Activated CD4-positive, alpha-beta T cell treated with anti-CD3 and anti-CD28 coated beads, Interleukin-2, amount 50 U/mL, for 4 hours (primary cell): ENCODE measurements around the gene TRAF7.

Experiments
- DNase-seq, 2 experiments: peaks; one replicate each; pipeline ENCODE4 v3.0.0-alpha.2; 2020

The TRAF7 gene

GRCh38 chr16:2166263-2167067 lies 10.9 kb downstream of the TRAF7 start:
- no peak for DNase-seq

DNA sequence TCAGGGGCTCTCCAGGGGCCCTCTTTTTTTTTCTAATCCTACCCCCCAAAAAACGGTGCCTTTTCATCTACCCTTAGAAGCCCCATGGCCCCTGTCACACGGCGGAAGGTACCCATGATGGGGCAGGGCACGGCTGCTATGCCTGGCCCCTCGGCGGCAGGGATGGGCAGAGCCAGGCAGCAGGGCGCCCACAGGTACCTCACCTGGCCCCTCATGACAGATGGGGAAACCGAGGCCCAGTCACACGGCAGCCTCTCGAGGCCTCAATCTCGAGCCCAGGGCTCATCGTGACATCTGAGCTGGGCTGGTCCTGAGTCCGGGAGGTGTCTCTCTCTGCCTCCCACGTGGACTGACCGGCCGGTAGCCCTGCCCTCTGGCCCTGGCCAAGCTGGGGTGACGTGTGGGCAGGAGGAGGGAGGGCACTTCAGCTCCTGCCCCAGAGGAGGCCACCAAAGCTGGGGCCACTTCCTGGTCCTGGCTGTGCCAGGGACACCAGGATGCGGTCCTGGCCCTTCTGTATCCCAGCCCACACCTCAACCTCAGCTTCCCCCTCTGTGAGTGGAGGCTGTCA lies 11.6 kb downstream of the TRAF7 start:
- no peak for DNase-seq

DNA sequence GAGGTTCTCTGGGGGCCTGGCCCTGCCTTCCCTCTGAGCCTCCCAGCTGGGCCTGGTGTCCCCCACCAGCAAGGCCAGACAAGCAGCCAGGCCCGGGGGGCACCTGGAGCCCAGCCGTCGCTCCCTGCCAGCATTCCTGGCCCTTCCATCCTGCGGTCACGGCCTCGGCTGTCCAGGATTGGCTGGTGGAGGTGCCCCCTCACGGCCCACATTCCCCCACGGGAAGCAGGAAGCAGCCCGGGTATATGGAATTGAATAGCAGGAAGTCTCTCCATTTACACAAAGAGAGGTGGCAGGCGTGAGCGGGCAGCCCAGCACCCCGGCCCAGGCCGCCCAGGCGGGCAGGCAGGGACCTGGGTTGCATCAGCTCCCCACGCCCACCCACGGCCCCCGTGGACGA lies 14.5 kb downstream of the TRAF7 start:
- no peak for DNase-seq

GRCh38 chr16:2170587-2171435 lies 15.2 kb downstream of the TRAF7 start:
- no peak for DNase-seq

DNA sequence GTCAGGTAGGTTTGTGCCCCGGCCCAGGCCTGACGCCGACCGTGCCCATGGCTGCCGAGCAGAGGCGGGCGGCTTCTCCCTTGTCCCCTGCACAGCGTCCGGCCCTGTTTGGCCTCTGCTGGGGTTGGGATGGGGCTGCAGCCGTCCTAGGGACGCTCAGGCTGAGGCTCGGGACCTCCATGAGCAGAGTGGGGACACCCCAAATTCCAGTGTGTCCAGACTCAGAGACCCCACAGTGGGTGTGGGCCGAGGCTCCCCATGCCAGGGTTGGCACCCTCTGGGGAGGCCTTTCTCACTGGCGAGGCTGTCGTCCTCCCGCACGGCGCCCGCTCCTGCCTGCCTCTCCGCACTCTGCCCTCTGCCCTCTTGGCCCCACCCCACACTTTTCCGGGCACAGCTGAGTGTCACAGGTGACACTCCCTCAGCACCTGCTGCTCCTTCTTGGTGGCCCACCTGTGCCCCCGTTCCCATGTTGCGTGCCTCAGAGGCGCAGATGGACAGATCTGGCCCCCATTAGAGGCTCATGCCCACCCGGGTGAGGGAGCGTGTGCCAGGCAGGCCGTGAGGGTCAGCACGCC lies 16.1 kb downstream of the TRAF7 start:
- no peak for DNase-seq

DNA sequence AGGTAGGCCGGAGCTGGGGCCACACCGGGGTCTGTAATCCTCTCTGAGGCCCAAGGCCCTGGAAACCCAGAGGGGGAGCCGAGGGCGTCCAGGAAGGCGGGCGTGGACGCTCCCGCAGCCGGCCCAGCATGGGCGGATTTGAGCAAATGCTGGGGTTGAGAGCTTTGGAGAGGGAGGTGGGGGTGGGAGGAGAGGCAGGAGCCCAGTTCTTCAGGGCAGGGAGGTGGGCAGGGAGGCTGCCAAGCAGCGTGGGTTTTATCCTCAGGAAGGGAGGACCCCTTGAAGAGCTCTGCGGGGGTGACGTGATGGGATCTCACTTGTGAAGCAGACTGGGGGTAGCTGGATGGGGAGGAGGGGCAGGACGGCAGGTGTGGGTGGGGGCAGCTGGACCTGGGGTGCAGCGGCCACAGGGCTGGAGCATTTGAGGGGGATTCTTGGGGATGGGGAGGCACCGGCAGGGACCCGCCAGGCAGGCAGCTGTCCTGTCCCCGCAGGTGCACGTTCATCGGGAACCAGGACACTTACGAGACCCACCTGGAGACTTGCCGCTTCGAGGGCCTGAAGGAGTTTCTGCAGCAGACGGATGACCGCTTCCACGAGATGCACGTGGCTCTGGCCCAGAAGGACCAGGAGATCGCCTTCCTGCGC lies 17.2 kb downstream of the TRAF7 start:
- DNase-seq: no peak

- no peak for DNase-seq
Observed at GRCh38 chr16:2173366-2173765, 17.8 kb downstream of the TRAF7 start.

- no peak for DNase-seq
Observed at GRCh38 chr16:2173916-2174315, 18.3 kb downstream of the TRAF7 start.

DNA sequence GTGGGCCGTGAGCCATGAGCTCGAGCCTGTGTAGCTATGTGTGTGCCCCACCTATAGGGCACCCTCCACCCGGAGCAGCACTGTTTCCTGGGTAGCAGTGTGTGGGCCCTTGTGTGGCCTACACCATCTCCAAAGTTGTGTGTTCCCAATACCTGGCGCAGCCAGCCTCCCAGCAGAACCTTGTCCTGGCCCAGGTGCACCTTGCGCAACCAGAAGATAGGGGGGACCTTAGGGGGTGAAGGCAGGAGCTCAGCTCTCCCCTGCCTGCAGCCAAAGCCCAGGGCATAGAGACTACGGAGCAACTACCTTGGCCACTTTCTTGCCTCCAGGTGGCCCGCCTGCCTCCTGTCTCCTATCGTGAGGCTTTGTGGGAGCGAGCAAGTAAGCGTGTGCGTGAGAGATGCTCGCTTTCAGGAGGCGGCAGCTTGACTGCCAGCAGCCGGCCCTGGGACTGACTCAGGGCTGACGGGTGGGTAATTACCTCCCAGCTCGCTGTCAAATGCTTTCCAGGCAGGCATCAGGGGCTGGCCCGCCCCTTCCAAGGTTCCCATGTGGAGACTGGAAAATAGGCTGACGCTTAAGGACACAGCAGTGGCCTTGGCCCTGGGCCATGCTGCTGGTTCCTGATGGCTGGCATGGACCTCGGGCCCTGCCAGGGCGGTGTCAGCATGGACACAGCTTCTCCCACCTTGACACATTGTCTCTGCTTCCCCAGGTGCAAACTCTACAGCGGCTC lies 19.0 kb downstream of the TRAF7 start:
- DNase-seq: no peak

DNA sequence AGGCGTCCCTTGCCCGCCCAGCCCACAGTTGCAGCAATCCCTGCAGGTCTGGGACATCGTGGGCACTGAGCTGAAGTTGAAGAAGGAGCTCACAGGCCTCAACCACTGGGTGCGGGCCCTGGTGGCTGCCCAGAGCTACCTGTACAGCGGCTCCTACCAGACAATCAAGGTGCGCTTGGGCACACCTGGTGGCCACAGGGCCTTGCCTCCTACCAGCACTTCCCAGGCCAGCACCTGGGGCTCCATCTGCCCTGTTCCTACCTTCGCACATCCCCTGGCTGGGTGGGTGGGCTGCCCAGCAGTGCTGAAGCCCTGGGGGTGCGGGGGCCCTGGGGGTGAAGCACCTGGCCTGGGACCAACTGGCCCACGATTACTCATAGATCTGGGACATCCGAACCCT lies 19.9 kb downstream of the TRAF7 start:
- no peak for DNase-seq

DNA sequence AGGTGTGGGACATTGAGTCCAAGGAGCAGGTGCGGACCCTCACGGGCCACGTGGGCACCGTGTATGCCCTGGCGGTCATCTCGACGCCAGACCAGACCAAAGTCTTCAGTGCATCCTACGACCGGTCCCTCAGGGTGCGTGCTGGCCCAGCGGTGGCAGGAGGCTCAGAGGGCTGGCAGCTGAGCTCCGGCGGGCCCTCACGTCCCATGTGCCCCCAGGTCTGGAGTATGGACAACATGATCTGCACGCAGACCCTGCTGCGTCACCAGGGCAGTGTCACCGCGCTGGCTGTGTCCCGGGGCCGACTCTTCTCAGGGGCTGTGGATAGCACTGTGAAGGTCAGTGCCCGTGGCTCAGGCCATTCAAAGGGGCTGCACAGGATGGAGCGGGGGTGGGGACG lies 20.5 kb downstream of the TRAF7 start:
- no peak for DNase-seq

- DNase-seq: no peak
Observed at GRCh38 chr16:2177101-2177500, 21.5 kb downstream of the TRAF7 start.

DNA sequence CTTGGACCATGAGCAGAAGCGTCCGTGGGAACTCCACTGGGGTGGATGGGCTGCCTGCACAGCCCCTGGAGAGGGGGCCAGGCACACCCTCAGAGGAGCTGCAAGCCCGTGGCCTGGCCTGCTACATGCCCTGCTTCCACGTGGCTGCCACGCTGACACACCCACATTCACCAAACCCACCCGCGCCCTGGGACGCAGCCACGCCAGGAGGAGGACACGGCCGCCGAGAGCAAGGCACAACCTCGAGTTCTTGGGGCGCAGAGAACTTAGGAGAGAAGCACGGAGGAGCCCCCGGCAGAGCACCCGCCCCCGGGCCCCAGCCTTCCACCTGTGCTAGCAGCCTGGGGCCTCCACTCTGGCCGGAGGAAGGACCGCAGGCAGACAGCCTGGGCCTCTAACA lies 22.0 kb downstream of the TRAF7 start:
- no peak for DNase-seq

- peak in 1 of 2 experiments; percentile 9 for DNase-seq
Observed at GRCh38 chr16:2178321-2179106, 22.9 kb downstream of the TRAF7 start.

DNA sequence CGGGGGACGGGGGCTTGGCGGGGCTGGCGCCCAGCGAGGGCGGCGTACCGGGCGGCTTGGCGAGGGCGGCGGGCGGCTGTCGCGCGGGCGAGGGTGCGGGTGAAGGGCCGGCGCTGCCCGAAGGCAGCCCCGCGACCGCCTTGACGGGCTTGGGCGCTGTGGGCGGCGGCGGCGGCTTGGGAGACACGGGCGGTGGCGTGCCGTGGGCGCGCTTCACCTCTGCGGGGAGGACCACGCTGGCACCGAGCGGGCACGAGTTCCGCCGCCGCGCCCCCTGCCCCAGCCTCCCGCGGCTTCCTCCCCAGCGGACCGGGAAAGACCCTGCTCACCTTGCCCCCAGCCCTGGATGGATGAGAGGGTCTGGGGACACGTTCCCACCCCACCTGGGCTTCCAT lies 23.5 kb downstream of the TRAF7 start:
- no peak for DNase-seq

DNA sequence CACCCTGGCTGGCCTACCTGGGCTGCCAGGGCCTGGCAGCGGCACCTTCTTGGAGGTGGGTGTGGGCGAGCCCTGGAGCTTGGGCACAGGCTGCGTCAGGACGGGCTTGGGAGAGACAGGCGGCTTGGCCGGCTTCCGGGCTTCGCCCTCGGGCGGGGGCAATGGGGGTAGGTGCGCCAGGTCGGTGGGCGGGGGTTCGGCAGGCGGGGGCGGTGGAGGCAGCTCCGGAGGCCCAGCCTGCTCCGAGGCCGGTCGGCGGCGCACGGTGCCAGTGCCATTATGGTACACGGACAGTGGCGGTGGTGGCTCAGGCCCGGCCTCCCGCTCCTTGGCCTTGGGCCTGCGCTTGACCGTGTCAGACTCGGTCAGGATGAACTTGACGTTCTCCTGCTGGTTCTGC lies 24.0 kb downstream of the TRAF7 start:
- no peak for DNase-seq

GRCh38 chr16:2180461-2180860 lies 24.9 kb downstream of the TRAF7 start:
- DNase-seq: no peak

- no peak for DNase-seq
Observed at GRCh38 chr16:2180962-2181923, 25.7 kb downstream of the TRAF7 start.

- no peak for DNase-seq
Observed at GRCh38 chr16:2181952-2182351, 26.4 kb downstream of the TRAF7 start.

DNA sequence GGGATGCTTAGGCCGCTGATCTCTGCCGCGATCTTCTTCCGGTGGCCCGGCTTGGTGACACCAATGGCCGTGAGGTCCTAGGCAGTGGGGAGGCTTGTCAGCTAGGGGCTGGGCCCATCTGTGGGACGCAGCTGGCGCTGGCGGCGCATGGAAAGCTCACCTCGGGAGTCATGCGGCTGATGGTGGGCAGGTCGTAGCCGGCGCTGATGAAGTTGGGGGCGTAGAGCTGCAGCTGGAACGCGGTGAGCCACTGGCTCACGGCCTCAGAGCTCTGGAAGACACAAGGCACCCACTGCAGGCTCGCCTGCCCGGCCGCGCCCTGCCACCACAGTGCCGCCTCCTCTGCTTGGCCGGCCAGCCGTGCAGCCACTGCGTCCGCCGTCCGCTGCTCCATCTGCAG lies 28.1 kb downstream of the TRAF7 start:
- DNase-seq: no peak
